HG02970 (cell line): ENCODE measurements around the gene CTBP2.

Source experiments
- ATAC-seq: cut with Tn5 transposase; IDR thresholded peaks from one replicate; pipeline ENCODE4 v1.9.1; 2021; ENCODE audit warnings: mild to moderate bottlenecking, moderate library complexity, moderate number of reproducible peaks; ENCODE audit not compliant: unreplicated experiment, low FRiP score

CTBP2 gene

DNA sequence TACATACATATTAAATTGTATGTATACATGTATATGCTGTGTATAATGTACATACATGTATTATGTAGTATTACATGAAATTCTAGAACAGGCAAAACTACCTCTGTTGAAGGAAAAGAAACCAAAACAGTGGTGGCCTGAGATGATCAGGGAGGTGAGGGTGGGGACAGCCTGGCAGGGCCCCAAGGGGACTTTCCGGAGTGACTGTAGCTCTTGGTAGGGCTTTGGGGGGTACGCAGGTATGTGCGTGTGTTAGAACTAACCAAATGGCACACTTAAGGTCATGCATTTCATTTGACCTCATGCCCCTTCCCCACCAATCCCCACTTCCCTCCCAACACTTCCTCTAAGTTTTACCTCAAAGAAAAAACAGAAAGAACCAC lies 31.3 kb downstream of the CTBP2 start:
- no peak for ATAC-seq

DNA sequence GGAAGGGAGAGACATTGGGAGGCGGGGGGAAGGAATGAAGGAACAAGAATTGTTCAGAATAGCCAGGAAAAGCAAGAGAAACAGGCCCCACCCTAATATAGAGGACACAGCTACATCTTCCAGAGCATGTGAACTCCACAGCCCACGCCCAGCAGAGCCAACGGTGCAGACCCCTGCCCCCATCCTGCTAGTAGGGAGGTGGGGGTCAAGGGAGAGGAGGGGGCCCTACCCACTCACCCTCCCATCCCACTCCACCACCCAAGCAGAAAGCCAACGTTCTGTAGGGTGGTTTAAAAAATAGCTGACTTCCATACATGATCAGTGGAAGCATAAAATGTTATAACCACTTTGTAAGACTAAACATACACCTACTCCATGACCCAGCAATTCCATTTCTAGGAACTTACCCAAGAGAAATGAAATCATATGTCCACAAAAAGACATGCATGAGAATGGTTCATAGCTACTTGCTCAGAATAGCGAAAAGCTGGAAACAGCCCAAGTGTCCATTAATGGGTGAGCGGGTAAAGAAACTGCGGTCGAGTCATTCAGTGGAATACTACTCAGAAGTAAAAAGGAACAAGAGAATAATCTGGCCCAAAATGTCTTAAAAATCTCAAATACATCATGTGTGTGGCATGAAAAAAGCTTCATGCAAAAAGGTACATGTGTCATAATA lies 31.8 kb downstream of the CTBP2 start:
- ATAC-seq = no peak

DNA sequence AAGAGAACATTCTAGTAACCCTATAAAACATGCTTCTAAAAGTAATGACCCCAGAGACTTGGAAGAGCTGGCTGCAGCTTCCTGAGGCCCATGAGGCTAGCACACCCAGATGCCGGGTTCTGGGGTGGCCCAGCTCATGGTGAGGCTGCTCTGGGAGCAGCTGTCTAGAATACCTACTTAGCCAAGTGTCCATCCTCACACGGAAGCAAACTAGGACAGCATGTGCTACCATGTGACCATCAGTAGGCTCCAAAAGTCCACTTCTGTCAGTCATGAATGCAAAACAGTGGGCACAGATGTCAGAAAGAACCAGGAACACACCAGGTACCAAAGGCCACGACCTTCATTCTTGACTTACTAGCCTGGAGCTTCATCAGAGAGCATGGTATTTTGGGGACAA lies 32.4 kb downstream of the CTBP2 start:
- no peak for ATAC-seq

DNA sequence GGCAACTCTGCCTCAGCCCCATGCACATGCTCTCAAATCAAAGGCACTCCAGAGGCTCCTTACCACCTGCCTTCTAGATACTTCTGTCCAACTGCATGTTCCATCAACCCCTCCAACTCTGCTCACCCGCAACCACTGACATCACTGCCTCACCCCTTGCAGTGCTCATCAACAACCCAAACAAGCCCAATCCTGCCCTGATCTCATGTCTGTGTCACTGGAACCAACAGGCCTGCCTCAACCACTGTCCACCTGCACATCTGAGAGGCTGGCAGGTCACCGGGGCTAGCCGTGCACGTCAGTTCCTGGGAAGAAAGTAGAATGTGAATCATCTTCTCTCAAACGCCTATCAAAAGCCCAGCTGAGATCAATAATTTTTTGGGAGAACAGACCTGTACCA lies 33.3 kb downstream of the CTBP2 start:
- no peak for ATAC-seq

DNA sequence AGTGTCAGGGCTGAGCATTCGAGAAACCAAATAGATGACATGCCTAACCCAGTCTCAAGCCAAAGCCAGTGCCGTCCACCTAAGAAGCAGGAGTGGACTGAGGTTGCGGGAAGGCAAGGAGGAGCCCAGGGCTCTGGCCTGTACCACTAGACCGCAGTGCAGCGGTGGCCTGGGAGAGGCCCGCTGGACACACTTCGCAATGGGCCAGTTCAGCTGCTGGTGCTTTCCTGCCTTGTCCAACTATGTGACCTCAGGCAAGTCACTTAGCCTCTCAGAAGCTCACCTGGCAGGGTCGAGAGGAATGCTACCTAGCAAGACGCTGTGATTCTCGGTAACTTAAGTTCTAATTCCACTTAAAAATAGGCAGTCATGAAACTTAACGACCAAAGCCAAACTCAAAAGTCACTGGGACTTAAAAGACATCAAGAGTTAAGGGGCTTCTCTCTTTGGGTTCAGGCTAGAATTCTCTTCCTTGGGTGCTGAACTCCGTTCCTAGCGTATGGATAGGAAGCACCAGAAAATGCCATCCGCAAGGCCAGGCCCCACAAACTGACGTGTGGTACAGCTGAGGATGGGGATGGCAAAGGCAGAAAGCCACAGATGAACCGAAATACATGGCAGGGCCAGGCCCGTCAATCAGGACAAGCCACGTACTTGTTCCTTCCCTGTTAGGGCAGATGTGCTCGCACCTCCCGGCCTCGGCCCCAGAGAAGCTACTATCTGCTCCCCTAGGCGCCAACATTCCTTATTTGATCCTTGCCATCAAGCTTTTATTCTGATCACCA lies 34.2 kb downstream of the CTBP2 start:
- ATAC-seq = no peak

DNA sequence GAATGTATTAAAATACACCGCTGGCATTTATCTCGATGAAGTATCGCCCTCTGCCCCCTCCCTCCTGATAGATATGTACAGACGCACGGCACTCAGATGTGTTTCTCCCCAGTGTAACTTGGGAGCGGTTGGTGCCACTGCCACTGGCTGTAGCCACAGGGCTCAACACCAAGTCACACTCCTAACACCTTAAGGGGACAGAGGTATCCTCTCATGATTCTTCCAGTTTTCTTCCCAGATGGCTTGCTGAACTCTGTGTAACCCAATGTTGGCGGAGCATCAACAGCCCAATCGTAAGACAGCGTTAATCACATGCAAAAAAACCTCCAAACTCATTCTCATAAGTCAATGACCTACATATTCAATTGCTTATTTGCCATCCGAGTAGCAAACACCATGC lies 35.5 kb downstream of the CTBP2 start:
- ATAC-seq = no peak

DNA sequence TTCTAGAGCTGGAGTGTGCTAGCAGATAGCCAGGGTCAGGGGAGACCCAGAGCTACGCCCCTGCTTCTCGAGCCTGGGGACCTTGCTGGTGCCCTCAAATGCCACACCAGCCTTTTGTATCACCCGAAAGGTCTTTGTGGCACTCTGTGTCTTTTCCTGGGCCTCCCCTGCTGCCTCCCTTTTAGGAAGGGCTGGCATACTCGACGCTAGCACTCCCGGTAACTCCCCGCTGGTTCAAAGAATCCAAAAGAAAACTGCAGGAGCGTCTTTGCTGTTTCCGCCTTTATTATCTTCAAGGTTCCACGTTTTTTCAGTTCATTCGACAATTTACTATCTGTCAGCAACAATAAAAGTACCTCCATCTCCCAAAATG lies 36.3 kb downstream of the CTBP2 start:
- no peak for ATAC-seq

DNA sequence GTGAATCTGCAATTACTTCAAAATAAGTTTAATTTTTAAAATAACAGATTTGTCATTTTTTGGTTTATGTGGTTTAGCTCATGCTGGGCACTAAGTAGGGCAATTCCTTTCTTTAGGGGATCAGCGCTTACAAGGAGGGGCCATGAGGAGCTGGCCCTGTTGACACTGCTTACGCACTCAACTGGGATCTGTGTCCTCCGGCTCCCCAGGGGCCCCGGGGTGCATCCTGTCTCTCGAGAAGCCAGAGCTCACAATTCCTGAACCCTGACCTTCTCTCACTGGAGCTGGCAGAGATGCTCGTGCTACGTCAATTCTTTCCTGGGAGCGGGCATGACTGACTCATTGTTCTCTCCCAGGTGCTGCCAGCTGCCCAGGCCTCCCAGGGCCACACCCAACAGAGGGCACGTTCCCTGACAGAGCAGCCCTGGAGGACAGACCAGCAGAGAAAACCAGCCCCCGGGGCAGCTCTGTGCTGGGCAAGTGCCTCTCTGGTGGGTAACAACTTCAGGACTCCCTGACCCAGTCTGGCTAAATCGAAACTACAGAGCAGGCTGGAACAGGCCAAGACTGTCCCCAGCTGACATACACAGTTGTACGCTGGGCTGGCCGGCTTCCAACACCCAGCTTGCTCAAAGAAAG lies 36.8 kb downstream of the CTBP2 start:
- ATAC-seq = no peak

DNA sequence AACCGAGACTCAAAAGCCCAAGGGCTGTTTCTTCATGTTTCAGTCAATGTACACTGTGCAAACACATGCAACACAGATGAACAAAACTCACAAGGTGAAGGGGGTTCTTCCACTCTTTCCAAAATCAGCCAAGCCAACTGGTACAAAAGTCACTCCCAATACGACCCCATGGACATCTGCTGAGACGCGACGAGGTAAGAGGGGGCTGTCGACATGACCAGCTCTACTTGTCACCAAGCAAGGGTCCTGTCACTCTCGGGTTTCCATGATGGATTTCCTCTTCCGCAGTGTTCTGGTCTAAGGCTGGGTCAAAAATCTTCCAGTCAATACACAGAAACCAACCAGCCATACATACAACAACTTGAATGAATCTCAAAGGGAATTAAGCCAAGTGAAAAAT lies 37.8 kb downstream of the CTBP2 start:
- ATAC-seq = no peak

DNA sequence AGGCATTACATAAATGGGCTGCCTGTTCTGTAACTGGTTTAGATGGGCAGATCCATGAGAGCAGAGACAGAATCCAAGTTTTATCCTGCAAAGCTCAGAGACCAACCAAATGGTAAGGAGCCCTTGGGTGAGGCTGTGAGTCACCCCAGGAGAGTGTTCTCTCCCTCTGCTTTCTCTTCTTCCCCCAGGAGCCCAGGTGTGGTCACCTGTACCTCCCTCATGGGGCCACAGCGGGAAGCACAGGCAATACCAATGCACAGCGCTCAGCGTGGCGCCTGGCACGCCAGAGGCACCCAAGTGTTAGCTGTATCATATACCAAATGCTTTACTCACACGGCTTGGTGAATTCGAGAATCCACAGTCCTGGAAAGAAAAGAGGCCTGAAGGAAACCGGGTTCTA lies 39.4 kb downstream of the CTBP2 start:
- ATAC-seq = no peak

DNA sequence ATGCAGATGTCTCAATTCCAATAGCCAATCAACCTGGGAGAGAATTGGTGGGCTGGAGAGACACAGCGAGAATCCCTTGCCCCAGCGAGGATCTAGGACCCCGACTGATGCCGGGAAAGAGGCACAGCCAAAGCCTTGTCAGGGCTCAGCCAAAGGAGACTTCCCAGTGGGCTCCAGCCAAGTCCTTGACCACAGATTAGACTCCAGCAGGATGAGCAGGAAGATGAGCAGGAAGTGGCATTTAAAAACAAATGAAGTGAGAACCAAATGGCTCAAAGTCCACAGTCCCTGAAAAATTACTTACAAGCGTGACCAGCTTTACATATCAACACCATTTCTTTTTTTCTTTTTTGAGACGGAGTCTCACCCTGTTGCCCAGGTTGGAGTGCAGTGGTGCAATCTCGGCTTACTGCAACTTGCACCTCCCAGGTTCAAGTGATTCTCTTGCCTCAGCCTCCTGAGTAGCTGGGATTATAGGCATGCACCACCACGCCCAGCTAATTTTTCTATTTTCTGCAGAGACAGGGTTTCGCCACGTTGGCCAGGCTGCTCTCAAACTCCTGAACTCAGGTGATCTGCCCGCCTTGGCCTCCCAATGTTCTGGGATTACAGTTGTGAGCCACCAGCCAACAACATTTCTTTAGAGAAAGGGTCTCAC lies 40.2 kb downstream of the CTBP2 start:
- no peak for ATAC-seq

DNA sequence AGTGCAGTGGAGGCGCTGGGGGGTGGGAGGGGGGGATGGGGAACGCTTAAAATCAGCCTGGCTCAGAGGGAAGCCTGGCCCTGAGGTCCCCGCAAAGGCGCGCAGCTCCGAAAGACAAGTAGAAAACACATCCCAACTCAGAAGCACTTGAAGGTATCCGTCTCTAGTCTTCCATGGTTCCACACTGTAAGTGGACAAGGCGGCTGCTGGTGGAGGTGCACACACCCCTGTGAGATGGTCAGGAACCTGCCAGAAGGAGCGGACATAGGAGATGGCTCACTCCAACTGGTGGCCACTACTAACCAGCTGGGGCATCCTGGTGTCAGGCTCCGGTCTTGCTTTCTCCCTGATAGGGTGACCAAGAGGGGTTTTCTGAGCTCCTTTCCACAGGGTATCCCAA lies 41.7 kb downstream of the CTBP2 start:
- no peak for ATAC-seq

DNA sequence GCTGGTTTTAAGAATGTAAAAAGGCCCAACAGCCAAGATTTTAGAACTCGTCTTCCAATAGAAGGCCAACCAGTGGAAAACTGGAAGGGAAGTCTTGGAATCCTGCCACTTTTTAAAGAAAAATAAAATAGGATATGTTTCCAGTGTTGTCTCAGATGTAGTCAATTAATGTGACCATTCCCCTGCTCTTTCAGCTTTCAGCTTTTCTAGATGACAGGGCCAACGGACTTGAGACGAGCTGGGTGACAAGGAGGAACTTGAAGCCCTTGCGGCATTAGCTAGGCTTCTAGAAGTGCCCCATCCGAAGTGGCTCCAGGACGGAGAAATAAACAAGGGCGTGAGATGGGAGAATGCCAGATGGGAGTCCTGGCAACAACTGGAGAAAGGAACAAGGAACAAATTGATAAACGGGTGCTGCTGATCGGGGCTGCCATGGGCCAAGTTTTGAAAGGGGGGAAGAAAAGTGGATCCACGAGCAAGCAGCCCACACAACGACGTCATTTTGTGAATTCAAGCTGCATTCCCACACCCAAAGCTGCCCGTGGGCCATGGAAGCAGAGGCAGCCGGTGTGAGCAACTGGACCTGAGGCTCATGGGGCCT lies 42.3 kb downstream of the CTBP2 start:
- ATAC-seq = no peak

DNA sequence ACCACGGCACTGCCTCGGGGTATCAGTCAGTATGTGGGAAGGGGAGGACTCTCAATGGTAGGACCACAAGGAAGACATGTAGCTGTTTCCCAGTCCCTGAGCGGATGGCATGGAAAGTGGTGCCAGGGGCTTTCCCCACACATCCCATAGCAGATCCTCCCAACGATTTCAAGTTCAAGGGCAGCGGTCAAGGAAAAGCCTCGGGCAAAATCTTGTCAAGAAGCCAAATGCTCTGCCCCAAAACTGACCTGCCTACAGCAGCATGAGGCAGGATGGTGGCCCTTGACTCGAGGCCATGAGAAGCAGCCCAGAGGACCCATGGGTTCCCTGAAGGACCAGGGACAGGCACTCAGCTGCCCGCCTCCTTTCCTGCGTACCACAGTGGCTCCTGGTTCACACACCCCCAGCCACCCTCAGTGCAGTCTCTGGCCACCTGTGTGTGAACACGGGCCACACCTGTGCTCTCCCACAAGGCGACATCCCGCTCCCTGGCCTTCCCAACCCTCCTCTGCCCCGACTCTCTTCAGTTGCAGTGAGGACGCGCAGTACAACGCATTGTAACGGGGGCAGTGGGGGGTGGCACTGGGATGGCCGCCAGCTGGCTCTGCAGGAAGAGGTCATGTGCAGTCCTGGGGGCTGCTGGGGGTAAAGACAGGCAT lies 43.6 kb downstream of the CTBP2 start:
- no peak for ATAC-seq

DNA sequence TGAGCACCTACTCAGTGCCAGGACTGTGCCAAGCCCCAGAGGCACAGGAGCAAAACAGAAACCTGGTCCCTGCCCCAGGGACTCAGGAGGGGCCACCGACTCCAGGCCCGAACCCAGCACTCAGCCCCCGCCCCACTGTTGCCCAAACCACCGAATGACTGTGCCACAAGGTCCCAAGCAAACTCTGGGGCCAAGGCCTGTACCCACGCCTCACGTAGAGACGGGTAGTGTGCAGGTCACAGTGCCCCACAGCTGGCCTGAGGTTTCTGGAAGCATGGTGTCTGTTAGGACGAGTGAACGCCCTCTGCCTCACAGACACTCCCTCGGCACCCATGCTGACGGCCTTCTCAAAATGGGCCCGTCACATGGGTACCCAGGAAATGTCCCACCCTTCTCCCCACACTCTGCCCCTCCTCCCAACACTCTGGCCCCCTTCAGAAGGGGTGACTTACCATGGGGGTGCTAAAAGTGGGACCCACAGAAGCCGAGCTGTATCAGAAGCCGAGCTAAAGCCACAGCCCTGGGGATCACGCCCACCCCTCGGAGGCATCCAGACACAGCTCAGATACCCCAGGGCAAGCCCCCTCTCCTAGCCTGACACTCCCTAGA lies 44.2 kb downstream of the CTBP2 start:
- ATAC-seq = no peak

DNA sequence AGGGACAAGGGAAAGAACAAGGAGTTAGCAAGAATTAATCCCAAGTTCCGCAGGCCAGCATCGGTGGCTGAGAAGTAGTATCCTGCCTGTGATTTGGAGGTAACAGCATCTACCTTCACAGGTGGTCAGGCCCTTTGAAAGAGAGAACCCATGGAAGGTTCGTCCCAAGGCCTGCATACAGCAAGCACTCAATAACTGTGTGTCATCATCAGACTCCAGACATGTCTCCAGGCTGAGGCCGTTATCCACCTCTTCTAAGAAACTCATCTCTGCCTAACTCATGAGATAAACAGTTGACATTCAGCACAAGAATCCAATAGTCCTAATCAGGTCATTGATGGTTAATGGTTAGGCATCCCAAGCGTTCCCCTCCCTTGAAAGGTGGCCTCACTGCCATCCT lies 45.0 kb downstream of the CTBP2 start:
- ATAC-seq = no peak

DNA sequence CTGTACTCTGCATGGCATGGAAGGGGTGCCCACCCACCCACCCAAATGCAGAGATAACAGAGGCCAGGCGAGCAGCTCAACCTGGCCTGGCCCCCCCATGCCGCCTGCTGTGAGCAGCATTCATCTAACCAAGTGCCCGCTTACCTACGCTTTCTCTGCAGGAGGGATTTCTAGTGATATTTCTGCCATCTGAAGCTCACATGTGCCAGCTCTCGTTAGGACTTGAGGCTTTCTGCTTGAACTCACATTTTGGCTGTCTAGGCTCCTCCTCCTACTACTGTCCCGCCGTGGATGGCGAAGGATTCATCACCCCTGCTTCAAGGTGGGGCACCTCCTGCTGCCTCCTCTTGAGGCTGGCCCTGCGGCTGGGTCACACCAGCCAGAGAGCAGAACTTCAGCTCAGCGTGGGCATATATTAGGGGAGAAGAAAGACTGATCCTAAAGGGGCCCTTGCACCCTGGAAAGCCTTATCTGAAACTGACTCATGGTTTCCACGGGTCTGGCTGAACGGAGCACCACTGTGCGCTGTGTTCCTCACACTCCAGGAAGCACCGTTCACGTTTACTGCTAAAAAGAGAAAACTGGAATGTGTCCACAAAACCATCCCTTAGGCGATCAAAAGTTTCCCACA lies 45.5 kb downstream of the CTBP2 start:
- ATAC-seq = no peak

DNA sequence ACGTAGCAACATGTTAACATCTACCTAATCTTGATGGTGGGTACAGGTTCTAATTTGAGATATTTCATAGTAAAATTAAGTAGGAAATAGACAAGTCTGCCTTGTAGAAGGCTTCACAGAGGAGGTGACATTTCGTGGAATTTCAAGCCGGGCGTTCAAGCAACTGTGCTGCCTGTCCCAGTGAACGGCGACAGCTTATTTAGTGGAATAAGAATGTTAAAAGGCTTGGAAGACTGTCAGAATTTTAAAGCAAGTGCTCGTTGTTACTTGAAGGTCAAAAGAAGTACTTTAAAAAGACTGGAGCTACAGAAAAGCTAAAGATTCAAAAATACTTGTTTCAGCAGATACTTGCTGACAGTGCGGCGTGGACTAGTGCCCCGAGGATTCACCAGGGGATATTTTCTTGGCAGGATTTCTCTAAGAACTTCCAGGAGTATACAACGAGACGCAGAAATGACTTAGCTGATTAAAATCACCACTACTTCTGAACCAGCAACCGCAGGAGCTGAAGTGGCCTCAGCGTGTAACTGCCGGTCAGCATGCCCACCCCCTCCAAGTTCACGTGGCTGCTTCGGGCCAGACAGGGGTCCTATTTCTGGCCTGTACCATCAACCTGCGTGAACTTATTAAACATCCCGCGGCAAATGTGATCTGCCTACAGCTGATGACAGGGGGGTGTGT lies 46.5 kb downstream of the CTBP2 start:
- ATAC-seq = no peak
